Measurements from ENCODE around the gene ZNF506. TPM values are rescaled to one million over a fixed set of nuclear protein-coding genes. Genes with fewer than 3 reads are reported as not detected.

Gene ZNF506

DNA sequence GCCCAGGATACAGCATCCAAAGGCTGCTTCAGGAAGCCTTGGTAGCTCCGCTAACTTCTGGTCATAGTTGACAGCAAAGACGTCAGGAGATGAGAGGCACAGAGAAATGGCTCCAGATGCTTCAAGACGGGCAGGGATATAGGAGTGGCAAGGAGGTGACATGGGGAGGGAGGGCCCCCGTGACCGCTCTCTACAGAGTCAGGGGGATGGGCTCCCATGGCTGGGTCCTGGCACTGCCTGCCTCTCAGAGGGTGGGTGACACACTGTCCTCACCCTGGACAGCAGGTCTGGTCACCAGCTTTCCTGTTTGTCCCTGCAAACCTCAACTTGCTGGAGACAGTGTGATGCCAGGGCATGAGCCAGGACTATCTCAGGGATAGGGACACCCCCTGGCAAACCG is 78.4 kb downstream of the ZNF506 start:
- Histone ChIP-seq H3K9me3 (replicated peaks in 1 of 2; ENCODE audit: control insufficient read depth in 2 of 2, insufficient read depth in 1 of 2, low read depth in 1 of 2, low read length in 2 of 2) (peaks cover 8 to 12% of the 10 kb centered on the region in 2 donors), H3K27ac (replicated peaks; ENCODE audit: low read length) (no peak overlapping the region), H3K27me3 (ENCODE audit: control insufficient read depth in 3 of 3, insufficient read depth in 3 of 3, low read depth in 1 of 3, low read length in 3 of 3) (peaks cover 0 to under 1% (median 0%) of the 10 kb centered on the region in 3 experiments), H3K18ac (ENCODE audit: low read length) (no peak overlapping the region), H3K36me3 (replicated peaks in 1 of 2; ENCODE audit: control insufficient read depth in 2 of 2, insufficient read depth in 2 of 2, low read length in 2 of 2) (no peaks in the 10 kb centered on the region), H3K4me1 (ENCODE audit: control insufficient read depth in 2 of 2, insufficient read depth in 1 of 2, low read depth in 1 of 2, low read length in 2 of 2) (no peaks in the 10 kb centered on the region), H3K4me3 (ENCODE audit: low read length in 2 of 2) (no peak overlapping the region), H3K14ac (ENCODE audit: low read length) (no peak overlapping the region), H3K23ac (ENCODE audit: low read depth, low read length, poor library complexity) (no peak overlapping the region), H2BK12ac (ENCODE audit: low read length) (no peak overlapping the region), H4K91ac (ENCODE audit: low read depth, low read length, poor library complexity) (no peak overlapping the region), H3K9ac (ENCODE audit: low read depth, low read length, poor library complexity) (no peak overlapping the region), H2AFZ (ENCODE audit: low read length) (no peak overlapping the region), H3K4ac (ENCODE audit: low read length) (no peak overlapping the region), H2BK120ac (ENCODE audit: low read depth, low read length) (no peak overlapping the region), H4K8ac (ENCODE audit: low read depth, low read length) (no peak overlapping the region), H2AK5ac (ENCODE audit: low read depth, low read length) (no peak overlapping the region), H2BK5ac (ENCODE audit: low read length) (no peak overlapping the region), H3K4me2 (ENCODE audit: insufficient read depth, low read length, poor library complexity, severe bottlenecking) (no peak overlapping the region), H2BK15ac (ENCODE audit: low read length) (no peak overlapping the region), H3K79me1 (ENCODE audit: low read depth, low read length) (no peaks in the 10 kb centered on the region)
- no peak for DNase-seq (ENCODE audit: low spot score)
- no CpG with 5 or more reads among the region's 6 CpGs for WGBS, 2 donors (ENCODE audit: extremely low coverage in 2 of 2, insufficient read length in 2 of 2, insufficient replicate concordance in 1 of 2)

DNA sequence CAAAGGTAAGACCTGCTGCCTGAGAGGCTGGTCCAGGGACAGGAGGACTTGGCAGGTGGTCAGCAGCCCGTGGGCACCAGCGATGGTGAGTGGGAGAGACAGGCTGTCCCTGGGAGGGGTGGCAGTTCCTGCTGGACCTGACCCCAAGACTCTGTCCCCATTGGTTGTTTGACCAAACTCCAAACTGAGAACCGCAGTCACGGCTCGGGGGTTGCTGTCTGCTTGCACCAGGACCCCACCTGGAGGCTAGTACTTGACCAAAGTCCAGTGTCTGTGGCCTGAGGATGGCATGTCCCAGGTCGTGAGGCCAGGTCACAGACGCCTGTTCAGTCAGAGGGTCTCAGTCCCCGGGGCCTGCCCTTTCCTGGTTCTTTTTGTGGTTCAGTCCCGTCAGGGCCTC is 78.8 kb downstream of the ZNF506 start:
- H2AK5ac ChIP-seq (ENCODE audit: low read depth, low read length): no peak overlapping the region
- no peak overlapping the region for H3K9ac ChIP-seq (ENCODE audit: low read depth, low read length, poor library complexity)
- H3K18ac ChIP-seq (ENCODE audit: low read length): no peak overlapping the region
- no peak overlapping the region for H3K4ac ChIP-seq (ENCODE audit: low read length)
- H3K14ac ChIP-seq (ENCODE audit: low read length): no peak overlapping the region
- H4K8ac ChIP-seq (ENCODE audit: low read depth, low read length): no peak overlapping the region
- DNase-seq (ENCODE audit: low spot score): no peak
- no peak overlapping the region for H2BK5ac ChIP-seq (ENCODE audit: low read length)
- H3K27me3 ChIP-seq (ENCODE audit: control insufficient read depth in 3 of 3, insufficient read depth in 3 of 3, low read depth in 1 of 3, low read length in 3 of 3): no peaks in the 10 kb centered on the region
- peaks cover 6 to 10% of the 10 kb centered on the region in 2 donors for H3K9me3 ChIP-seq (replicated peaks in 1 of 2; ENCODE audit: control insufficient read depth in 2 of 2, insufficient read depth in 1 of 2, low read depth in 1 of 2, low read length in 2 of 2)
- no peak overlapping the region for H2AFZ ChIP-seq (ENCODE audit: low read length)
- H3K36me3 ChIP-seq (replicated peaks in 1 of 2; ENCODE audit: control insufficient read depth in 2 of 2, insufficient read depth in 2 of 2, low read length in 2 of 2): no peaks in the 10 kb centered on the region
- H3K4me3 ChIP-seq (ENCODE audit: low read length in 2 of 2): no peak overlapping the region
- no peak overlapping the region for H2BK120ac ChIP-seq (ENCODE audit: low read depth, low read length)
- no peak overlapping the region for H4K91ac ChIP-seq (ENCODE audit: low read depth, low read length, poor library complexity)
- H2BK15ac ChIP-seq (ENCODE audit: low read length): no peak overlapping the region
- no peak overlapping the region for H3K27ac ChIP-seq (replicated peaks; ENCODE audit: low read length)
- WGBS, 2 donors (ENCODE audit: extremely low coverage in 2 of 2, insufficient read length in 2 of 2, insufficient replicate concordance in 1 of 2): no CpG with 5 or more reads among the region's 9 CpGs
- no peaks in the 10 kb centered on the region for H3K4me1 ChIP-seq (ENCODE audit: control insufficient read depth in 2 of 2, insufficient read depth in 1 of 2, low read depth in 1 of 2, low read length in 2 of 2)
- H3K79me1 ChIP-seq (ENCODE audit: low read depth, low read length): no peaks in the 10 kb centered on the region
- H2BK12ac ChIP-seq (ENCODE audit: low read length): no peak overlapping the region
- H3K4me2 ChIP-seq (ENCODE audit: insufficient read depth, low read length, poor library complexity, severe bottlenecking): no peak overlapping the region
- peak overlapping the region; percentile 38 for H3K23ac ChIP-seq (ENCODE audit: low read depth, low read length, poor library complexity)

Small RNA genes lying within 50 kb of the gene (small RNA-seq; reads per million reads assigned to genes)
- not detected for gene AC011477.5 (ENCODE audit: insufficient read depth)
